ENCODE measurements around the gene PPP1R12A.

PPP1R12A gene

GRCh38 chr12:79933532-79934264, 1.2 kb downstream of the PPP1R12A start:
- DNase-seq (ENCODE audit: low read depth): peak; percentile 62
- peak overlapping the region; percentile 81 for H3K4me3 ChIP-seq (ENCODE audit: low read depth, low read length)
- TF ChIP-seq CTCF (IDR thresholded peaks at IDR 0.05; ENCODE audit: low read depth, low read length): no peak
- TF ChIP-seq MAX (IDR thresholded peaks at IDR 0.05; ENCODE audit: low read depth, low read length): no peak
- TF ChIP-seq MYC (IDR thresholded peaks at IDR 0.05; ENCODE audit: low read depth, low read length): no peak
- no peak for TF ChIP-seq POLR2A (IDR thresholded peaks at IDR 0.05; ENCODE audit: extremely low read depth, insufficient read length)

GRCh38 chr12:79933043-79933442, 1.9 kb downstream of the PPP1R12A start:
- peak overlapping the region; percentile 81 for H3K4me3 ChIP-seq (ENCODE audit: low read depth, low read length)
- TF ChIP-seq CTCF (IDR thresholded peaks at IDR 0.05; ENCODE audit: low read depth, low read length) (no peak), MYC (IDR thresholded peaks at IDR 0.05; ENCODE audit: low read depth, low read length) (no peak), POLR2A (IDR thresholded peaks at IDR 0.05; ENCODE audit: extremely low read depth, insufficient read length) (no peak), MAX (IDR thresholded peaks at IDR 0.05; ENCODE audit: low read depth, low read length) (no peak)
- DNase-seq (ENCODE audit: low read depth): no peak

GRCh38 chr12:79932357-79932756, 2.5 kb downstream of the PPP1R12A start:
- DNase-seq (ENCODE audit: low read depth): peak; percentile 17
- TF ChIP-seq MAX (IDR thresholded peaks at IDR 0.05; ENCODE audit: low read depth, low read length) (no peak), MYC (IDR thresholded peaks at IDR 0.05; ENCODE audit: low read depth, low read length) (no peak), POLR2A (IDR thresholded peaks at IDR 0.05; ENCODE audit: extremely low read depth, insufficient read length) (no peak), CTCF (IDR thresholded peaks at IDR 0.05; ENCODE audit: low read depth, low read length) (no peak)
- peak overlapping the region; percentile 81 for H3K4me3 ChIP-seq (ENCODE audit: low read depth, low read length)

GRCh38 chr12:79929065-79929464, 5.8 kb downstream of the PPP1R12A start:
- H3K4me3 ChIP-seq (ENCODE audit: low read depth, low read length): no peak overlapping the region
- peak; percentile 12 for DNase-seq (ENCODE audit: low read depth)
- TF ChIP-seq MYC (IDR thresholded peaks at IDR 0.05; ENCODE audit: low read depth, low read length) (no peak), MAX (IDR thresholded peaks at IDR 0.05; ENCODE audit: low read depth, low read length) (no peak), CTCF (IDR thresholded peaks at IDR 0.05; ENCODE audit: low read depth, low read length) (no peak)

- 0 out of 2 replicates have a peak, but pooled peaks have one; percentile 26 for TF ChIP-seq MYC (IDR thresholded peaks at IDR 0.05; ENCODE audit: low read depth, low read length)
- TF ChIP-seq POLR2A (IDR thresholded peaks at IDR 0.05; ENCODE audit: extremely low read depth, insufficient read length): no peak
- no peak overlapping the region for H3K4me3 ChIP-seq (ENCODE audit: low read depth, low read length)
- peak; percentile 79 for DNase-seq (ENCODE audit: low read depth)
Measured at GRCh38 chr12:79927772-79928474, 7.0 kb downstream of the PPP1R12A start.

- TF ChIP-seq CTCF (IDR thresholded peaks at IDR 0.05; ENCODE audit: low read depth, low read length): no peak
- TF ChIP-seq POLR2A (IDR thresholded peaks at IDR 0.05; ENCODE audit: extremely low read depth, insufficient read length): no peak
- TF ChIP-seq MAX (IDR thresholded peaks at IDR 0.05; ENCODE audit: low read depth, low read length): no peak
- no peak for TF ChIP-seq MYC (IDR thresholded peaks at IDR 0.05; ENCODE audit: low read depth, low read length)
- no peak for DNase-seq (ENCODE audit: low read depth)
- H3K4me3 ChIP-seq (ENCODE audit: low read depth, low read length): no peak overlapping the region
Measured at GRCh38 chr12:79926951-79927350, 7.9 kb downstream of the PPP1R12A start.
